NOMO-1 treated with dmso at 0.1 percent for 144 hours (cell line): Measurements from ENCODE around the gene SALL1.

Experiments
- DNase-seq: peaks from one replicate; lab custom pipeline; 2025; ENCODE audit not compliant: unreplicated experiment; lab: John Stamatoyannopoulos, UW

The SALL1 gene

GRCh38 chr16:51157698-51158097 lies 6.6 kb upstream of the SALL1 start:
- DNase-seq = no peak

GRCh38 chr16:51156807-51157200 lies 5.7 kb upstream of the SALL1 start:
- DNase-seq = no peak

- DNase-seq = no peak
Measured at GRCh38 chr16:51155820-51156806, 5.0 kb upstream of the SALL1 start.

- no peak for DNase-seq
Measured at GRCh38 chr16:51155199-51155607, 4.1 kb upstream of the SALL1 start.

- no peak for DNase-seq
Measured at GRCh38 chr16:51154271-51155171, 3.5 kb upstream of the SALL1 start.

- no peak for DNase-seq
Measured at GRCh38 chr16:51153577-51154031, 2.5 kb upstream of the SALL1 start.

- DNase-seq = no peak
Measured at GRCh38 chr16:51152691-51153576, 1.9 kb upstream of the SALL1 start.

- DNase-seq = no peak
Measured at GRCh38 chr16:51151961-51152663, 1.0 kb upstream of the SALL1 start.

- DNase-seq = no peak
Measured at GRCh38 chr16:51151435-51151960, 428 bp upstream of the SALL1 start.

GRCh38 chr16:51150165-51150887 lies 744 bp downstream of the SALL1 start:
- DNase-seq = no peak

GRCh38 chr16:51149721-51150164 lies 1.3 kb downstream of the SALL1 start:
- DNase-seq = no peak

- DNase-seq = no peak
Measured at GRCh38 chr16:51149251-51149661, 1.8 kb downstream of the SALL1 start.

GRCh38 chr16:51148678-51149228 lies 2.3 kb downstream of the SALL1 start:
- no peak for DNase-seq

- no peak for DNase-seq
Measured at GRCh38 chr16:51147776-51148677, 3.0 kb downstream of the SALL1 start.

- no peak for DNase-seq
Measured at GRCh38 chr16:51146256-51146924, 4.7 kb downstream of the SALL1 start.

GRCh38 chr16:51144203-51144602 lies 6.9 kb downstream of the SALL1 start:
- no peak for DNase-seq
